OCI-LY7 (cell line): Measurements from ENCODE around the gene AARS2. TPM values are rescaled to one million over a fixed set of nuclear protein-coding genes. Genes with fewer than 3 reads are reported as not detected.

Experiments used
- BruUV-seq: library from RNA; stranded (reverse); fragments of 400-500 nt; replicated peaks from 2 replicates; lab custom pipeline; 2021; lab: Mats Ljungman, UMichigan
- CTCF ChIA-PET: fragments of 300-600 bp; sonication (Branson Sonifier 250); formaldehyde crosslinking; loops from one replicate; lab custom pipeline; 2022; ENCODE audit warnings: antibody characterized with exemption; ENCODE audit not compliant: unreplicated experiment; lab: Charles Lee
- POLR2A ChIA-PET: fragments of 300-600 bp; sonication (Branson Sonifier 250); formaldehyde crosslinking; loops from one replicate; lab custom pipeline; 2022; ENCODE audit warnings: antibody characterized with exemption; lab: Charles Lee
- DNase-seq: peaks from one replicate; pipeline ENCODE4 v3.0.0-alpha.2; 2015; ENCODE audit warnings: low spot score
- H2AFZ ChIP-seq: fragments of 200-600 bp; sonication (generic), shearing (Covaris generic); 2 replicates; pipeline ENCODE4 v1.6.1; 2014; ENCODE audit warnings: mild to moderate bottlenecking, antibody characterized with exemption, low read length, moderate library complexity
- H3K27ac ChIP-seq: fragments of 200-600 bp; sonication (generic); 2 replicates; pipeline ENCODE4 v1.5.1; 2014; ENCODE audit warnings: mixed run types, low read depth, mild to moderate bottlenecking, moderate library complexity, low read length, inconsistent platforms; ENCODE audit not compliant: poor library complexity, severe bottlenecking
- H3K36me3 ChIP-seq: fragments of 200-600 bp; sonication (generic); 2 replicates; pipeline ENCODE4 v1.6.1; 2014; ENCODE audit warnings: mild to moderate bottlenecking, antibody characterized with exemption, low read length, moderate library complexity, mixed read lengths; ENCODE audit not compliant: insufficient read depth
- H3K4me1 ChIP-seq: fragments of 200-600 bp; sonication (generic); 2 replicates; pipeline ENCODE4 v1.5.1; 2014; ENCODE audit warnings: mild to moderate bottlenecking, low read length; ENCODE audit not compliant: insufficient read depth, poor library complexity, severe bottlenecking
- H3K4me2 ChIP-seq: fragments of 200-600 bp; sonication (generic); 2 replicates; pipeline ENCODE4 v1.6.1; 2014; ENCODE audit warnings: mild to moderate bottlenecking, low read length
- H3K4me3 ChIP-seq: fragments of 200-600 bp; sonication (generic); 2 replicates; pipeline ENCODE4 v1.5.1; 2014; ENCODE audit warnings: mild to moderate bottlenecking, low read depth, low read length; ENCODE audit not compliant: poor library complexity, severe bottlenecking
- H3K79me2 ChIP-seq: fragments of 200-600 bp; sonication (generic); 2 replicates; pipeline ENCODE4 v1.6.1; 2016; ENCODE audit warnings: low read depth, mild to moderate bottlenecking, low read length, moderate library complexity, mixed read lengths; ENCODE audit not compliant: insufficient read depth
- H3K9me2 ChIP-seq: fragments of 200-600 bp; sonication (generic); 2 replicates; pipeline ENCODE4 v1.6.1; 2016; ENCODE audit warnings: mild to moderate bottlenecking, low read length, mixed read lengths; ENCODE audit not compliant: insufficient read depth
- H3K9me3 ChIP-seq: fragments of 200-600 bp; sonication (generic); 2 replicates; pipeline ENCODE4 v1.6.1; 2014; ENCODE audit warnings: mild to moderate bottlenecking, mixed run types, low read length, mixed read lengths
- H4K20me1 ChIP-seq: fragments of 200-600 bp; sonication (generic); 2 replicates; pipeline ENCODE4 v1.6.1; 2014; ENCODE audit warnings: mild to moderate bottlenecking, antibody characterized with exemption, low read length, moderate library complexity, mixed read lengths; ENCODE audit not compliant: insufficient read depth
- CTCF ChIP-seq: fragments of 200-600 bp; sonication (generic); conservative IDR thresholded peaks from 2 replicates; pipeline ENCODE4 v1.5.1; 2014; ENCODE audit warnings: mild to moderate bottlenecking, antibody characterized with exemption, low read length, moderate library complexity, mixed read lengths
- EZH2phosphoT487 ChIP-seq: fragments of 200-600 bp; sonication (generic); IDR thresholded peaks from 2 replicates; pipeline ENCODE4 v1.6.1; 2018; ENCODE audit warnings: low read depth, borderline replicate concordance, mild to moderate bottlenecking, mixed run types, antibody characterized with exemption, low read length, moderate library complexity, mixed read lengths
- intact Hi-C: fragments of 100-400 bp; cut with micrococcal nuclease; formaldehyde crosslinking; loops from one replicate; pipeline ENCODE4 v1.10.0; 2022; ENCODE audit not compliant: unreplicated experiment
- total RNA-seq, 2 experiments: library from RNA; depleted of rRNA in 1 of 2; stranded (reverse); fragments of >200 nt in 1 of 2; shearing (Covaris generic) in 1 of 2; gene quantifications; 2 replicates each; pipeline ENCODE4 v1.2.3, GENCODE V29; 2014 to 2022

Gene AARS2
- total RNA-seq, 2 experiments from 2014 or later, result 20.7 to 22.0 TPM

GRCh38 chr6:44304282-44305199 lies 8.6 kb downstream of the AARS2 start:
- BruUV-seq, result no TSS peak
- no peak overlapping the region for H3K27ac ChIP-seq
- no peak overlapping the region for H3K4me2 ChIP-seq
- ChIA-PET POLR2A (interaction anchor here (0.5 to 0.6 kb wide), 2 partner anchors 108 to 114 kb away, joined by 4 read pairs; no protein-coding TSS in a partner anchor), CTCF (interaction anchor here (0.5 kb wide), 1 partner anchor 38 kb away, joined by 19 read pairs; no protein-coding TSS in a partner anchor)
- H3K4me3 ChIP-seq, result no peak overlapping the region
- H3K9me2 ChIP-seq, result no peaks in the 10 kb centered on the region
- H4K20me1 ChIP-seq, result no peaks in the 10 kb centered on the region
- no peaks in the 10 kb centered on the region for H3K9me3 ChIP-seq
- peak; percentile 50 for DNase-seq
- H3K79me2 ChIP-seq, result no peaks in the 10 kb centered on the region
- no peak overlapping the region for H2AFZ ChIP-seq
- peaks cover 83% of the 10 kb centered on the region for H3K36me3 ChIP-seq
- TF ChIP-seq CTCF (peak; percentile 83), EZH2phosphoT487 (no peak)
- H3K4me1 ChIP-seq, result no peaks in the 10 kb centered on the region
- intact Hi-C loops, result loop anchor here (1.0 kb wide), 1 partner anchor 36 kb away; no protein-coding TSS in a partner anchor

GRCh38 chr6:44303842-44304241 lies 9.3 kb downstream of the AARS2 start:
- H3K9me2 ChIP-seq, result no peaks in the 10 kb centered on the region
- no peak overlapping the region for H2AFZ ChIP-seq
- intact Hi-C loops, result loop anchor here (1.0 kb wide), 1 partner anchor 36 kb away; no protein-coding TSS in a partner anchor
- H3K36me3 ChIP-seq, result peaks cover 76% of the 10 kb centered on the region
- DNase-seq, result no peak
- no peaks in the 10 kb centered on the region for H3K4me1 ChIP-seq
- H3K27ac ChIP-seq, result no peak overlapping the region
- H4K20me1 ChIP-seq, result no peaks in the 10 kb centered on the region
- no peaks in the 10 kb centered on the region for H3K79me2 ChIP-seq
- CTCF ChIA-PET, result no interaction called here
- H3K4me3 ChIP-seq, result no peak overlapping the region
- POLR2A ChIA-PET, result no interaction called here
- TF ChIP-seq CTCF, result no peak
- TF ChIP-seq EZH2phosphoT487, result no peak
- no TSS peak for BruUV-seq
- H3K4me2 ChIP-seq, result no peak overlapping the region
- H3K9me3 ChIP-seq, result no peaks in the 10 kb centered on the region

GRCh38 chr6:44302856-44303255 lies 10.3 kb downstream of the AARS2 start:
- POLR2A ChIA-PET, result no interaction called here
- H2AFZ ChIP-seq, result no peak overlapping the region
- intact Hi-C loops, result no loop called here
- no peaks in the 10 kb centered on the region for H3K9me3 ChIP-seq
- no peak overlapping the region for H3K4me2 ChIP-seq
- H3K4me1 ChIP-seq, result no peaks in the 10 kb centered on the region
- no peak for DNase-seq
- no peak for TF ChIP-seq EZH2phosphoT487
- H3K4me3 ChIP-seq, result no peak overlapping the region
- no TSS peak for BruUV-seq
- H4K20me1 ChIP-seq, result no peaks in the 10 kb centered on the region
- CTCF ChIA-PET, result no interaction called here
- H3K27ac ChIP-seq, result no peak overlapping the region
- no peaks in the 10 kb centered on the region for H3K79me2 ChIP-seq
- peaks cover 73% of the 10 kb centered on the region for H3K36me3 ChIP-seq
- no peaks in the 10 kb centered on the region for H3K9me2 ChIP-seq
